ENCODE data around the gene NPSR1. TPM values are rescaled to one million over a fixed set of nuclear protein-coding genes. Genes with fewer than 3 reads are reported as not detected.

NPSR1 gene
- polyA plus RNA-seq, 12 donors: 0.21 to 0.99 (median 0.28) TPM; not detected in 2

GRCh38 chr7:34720289-34720688 is 62.3 kb downstream of the NPSR1 start:
- DNase-seq: no peak

- DNase-seq: no peak
These were observed 65.3 kb downstream of the NPSR1 start for GRCh38 chr7:34723338-34723737.

GRCh38 chr7:34723866-34724490 is 66.0 kb downstream of the NPSR1 start:
- no peak for DNase-seq

- no peak for DNase-seq
These were observed 68.2 kb downstream of the NPSR1 start for GRCh38 chr7:34726221-34726620.

GRCh38 chr7:34727464-34727995 is 69.5 kb downstream of the NPSR1 start:
- no peak for DNase-seq

GRCh38 chr7:34728156-34728555 is 70.1 kb downstream of the NPSR1 start:
- DNase-seq: no peak

- DNase-seq: no peak
These were observed 76.8 kb downstream of the NPSR1 start for GRCh38 chr7:34734771-34735170.

GRCh38 chr7:34735526-34735925 is 77.5 kb downstream of the NPSR1 start:
- no peak for DNase-seq

- DNase-seq: no peak
These were observed 81.8 kb downstream of the NPSR1 start for GRCh38 chr7:34739651-34740300.

GRCh38 chr7:34740840-34741239 is 82.8 kb downstream of the NPSR1 start:
- no peak for DNase-seq

GRCh38 chr7:34747176-34747781 is 89.3 kb downstream of the NPSR1 start:
- DNase-seq: no peak

- no peak for DNase-seq
These were observed 90.1 kb downstream of the NPSR1 start for GRCh38 chr7:34747867-34748727.

- DNase-seq: no peak
These were observed 90.7 kb downstream of the NPSR1 start for GRCh38 chr7:34748728-34749089.

GRCh38 chr7:34749446-34749845 is 91.4 kb downstream of the NPSR1 start:
- DNase-seq: no peak

GRCh38 chr7:34750209-34750608 is 92.2 kb downstream of the NPSR1 start:
- DNase-seq: no peak

GRCh38 chr7:34750636-34751035 is 92.6 kb downstream of the NPSR1 start:
- no peak for DNase-seq

GRCh38 chr7:34751725-34752643 is 94.0 kb downstream of the NPSR1 start:
- no peak for DNase-seq

GRCh38 chr7:34752929-34753328 is 94.9 kb downstream of the NPSR1 start:
- no peak for DNase-seq

- DNase-seq: no peak
These were observed 97.0 kb downstream of the NPSR1 start for GRCh38 chr7:34755008-34755407.

- DNase-seq: no peak
These were observed 98.0 kb downstream of the NPSR1 start for GRCh38 chr7:34756025-34756437.

- DNase-seq: no peak
These were observed 98.7 kb downstream of the NPSR1 start for GRCh38 chr7:34756691-34757090.

Data from muscle of arm (tissue), 12 donors.